Ishikawa (cell line): Measurements from ENCODE around the gene AGXT.

Experiments used
- CEBPB ChIP-seq: IDR thresholded peaks from 2 replicates; pipeline ENCODE4 v1.6.1; 2012
- CREB1 ChIP-seq: IDR thresholded peaks from 2 replicates; pipeline ENCODE4 v1.6.1; 2012; ENCODE audit warnings: low read depth
- EGR1 ChIP-seq: IDR thresholded peaks from 2 replicates; pipeline ENCODE4 v1.6.1; 2012
- EP300 ChIP-seq: IDR thresholded peaks from 2 replicates; pipeline ENCODE4 v1.6.1; 2012; ENCODE audit warnings: borderline replicate concordance
- FOXM1 ChIP-seq: IDR thresholded peaks from 2 replicates; pipeline ENCODE4 v1.6.1; 2012; ENCODE audit warnings: low read depth, borderline replicate concordance
- MAX ChIP-seq: IDR thresholded peaks from 2 replicates; pipeline ENCODE4 v1.6.1; 2012
- NFIC ChIP-seq: IDR thresholded peaks from 2 replicates; pipeline ENCODE4 v1.6.1; 2012
- RAD21 ChIP-seq: IDR thresholded peaks from 2 replicates; pipeline ENCODE4 v1.6.1; 2012; ENCODE audit warnings: low read depth
- REST ChIP-seq: IDR thresholded peaks from 2 replicates; pipeline ENCODE4 v1.6.1; 2012; ENCODE audit warnings: low read depth, mild to moderate bottlenecking
- TAF1 ChIP-seq: IDR thresholded peaks from 2 replicates; pipeline ENCODE4 v1.6.1; 2012; ENCODE audit warnings: low read depth, mild to moderate bottlenecking
- TCF12 ChIP-seq: IDR thresholded peaks from 2 replicates; pipeline ENCODE4 v1.6.1; 2012; ENCODE audit warnings: low read depth
- TEAD4 ChIP-seq: IDR thresholded peaks from 2 replicates; pipeline ENCODE4 v1.6.1; 2012
- USF1 ChIP-seq: IDR thresholded peaks from 2 replicates; pipeline ENCODE4 v1.6.1; 2012
- YY1 ChIP-seq: IDR thresholded peaks from 2 replicates; pipeline ENCODE4 v1.6.1; 2012; ENCODE audit warnings: low read depth
- ZBTB7A ChIP-seq: IDR thresholded peaks from 2 replicates; pipeline ENCODE4 v1.6.1; 2012; ENCODE audit warnings: low read depth

The AGXT gene

GRCh38 chr2:240886023-240886565 is 17.5 kb downstream of the AGXT start:
- TF ChIP-seq TEAD4 (no peak), RAD21 (no peak)

- TF ChIP-seq EGR1 (no peak), RAD21 (no peak), TAF1 (no peak), MAX (0 out of 2 replicates have a peak, but pooled peaks have one; percentile 21)
Observed at GRCh38 chr2:240886678-240887609, 18.3 kb downstream of the AGXT start.

- TF ChIP-seq FOXM1 (no peak), EGR1 (no peak), TCF12 (no peak), CREB1 (no peak), TEAD4 (no peak), NFIC (no peak), ZBTB7A (no peak), RAD21 (no peak), USF1 (no peak), CEBPB (no peak), EP300 (no peak), REST (no peak), MAX (no peak), YY1 (no peak), TAF1 (no peak)
Observed at GRCh38 chr2:240887631-240888030, 19.0 kb downstream of the AGXT start.

GRCh38 chr2:240888130-240888889 is 19.7 kb downstream of the AGXT start:
- TF ChIP-seq ZBTB7A (no peak), CEBPB (no peak)

- TF ChIP-seq RAD21: no peak
- TF ChIP-seq MAX: no peak
- TF ChIP-seq NFIC: no peak
- no peak for TF ChIP-seq EGR1
- TF ChIP-seq REST: no peak
- TF ChIP-seq EP300: no peak
- no peak for TF ChIP-seq TAF1
- TF ChIP-seq CEBPB: no peak
- no peak for TF ChIP-seq TCF12
- TF ChIP-seq YY1: no peak
- no peak for TF ChIP-seq TEAD4
- no peak for TF ChIP-seq FOXM1
- no peak for TF ChIP-seq USF1
- TF ChIP-seq CREB1: no peak
- TF ChIP-seq ZBTB7A: no peak
Observed at GRCh38 chr2:240888890-240889573, 20.4 kb downstream of the AGXT start.
